ENCODE data around the gene EIF3I.

- TF ChIP-seq POLR2A (IDR thresholded peaks at IDR 0.05) (no peak), CTCF (IDR thresholded peaks at IDR 0.05) (no peak)
Measured at GRCh38 chr1:32240140-32240951, 18.1 kb downstream of the EIF3I start.

All from lower leg skin (tissue), 3 donors.